GM23338 (cell line): ENCODE data around the gene TMEM117.

Experiments used
- EZH2 ChIP-seq: fragments of 200-600 bp; sonication (generic); IDR thresholded peaks from one replicate; pipeline ENCODE4 v1.8.0; 2017; ENCODE audit warnings: antibody characterized with exemption, mild to moderate bottlenecking, low read depth; ENCODE audit not compliant: unreplicated experiment
- JUNB ChIP-seq: IDR thresholded peaks from one replicate; pipeline ENCODE4 v1.6.1; 2016; ENCODE audit warnings: antibody characterized with exemption; ENCODE audit not compliant: unreplicated experiment

DNA sequence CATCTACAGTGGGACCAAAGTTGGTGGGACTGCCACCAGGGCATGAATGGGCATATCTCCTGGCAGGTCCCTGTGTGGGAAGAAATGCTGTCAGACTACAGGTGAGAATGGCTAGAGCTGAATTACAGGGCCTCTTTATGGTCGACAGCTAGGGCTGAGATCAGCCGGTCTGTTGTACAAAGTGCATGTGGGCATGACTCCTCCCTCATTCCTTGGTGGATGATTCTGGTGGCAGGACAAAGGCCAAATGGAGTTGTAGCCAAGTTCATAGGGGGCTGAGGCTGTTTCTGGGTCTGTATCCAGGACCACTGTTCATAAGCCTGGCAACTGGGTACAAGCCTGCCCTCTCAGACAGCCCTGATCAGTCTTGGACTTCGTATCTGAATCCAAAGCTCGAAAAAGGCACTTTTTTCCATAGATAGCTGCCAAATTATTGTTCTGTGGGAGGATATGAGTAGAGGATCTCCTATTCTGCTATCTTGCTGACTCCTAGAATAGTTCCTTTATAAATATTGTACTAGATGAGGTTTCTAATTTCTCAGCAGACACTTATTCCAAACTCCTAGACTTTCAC lies 460.8 kb downstream of the TMEM117 start:
- TF ChIP-seq JUNB, result no peak
- TF ChIP-seq EZH2, result no peak
